GM19193 (cell line): Measurements from ENCODE around the gene VSTM2A.

ENCODE experiments used
- POLR2A ChIP-seq: IDR thresholded peaks from 4 replicates; pipeline ENCODE4 v1.6.1; 2011; ENCODE audit not compliant: insufficient read depth, insufficient read length; ENCODE audit errors: extremely low read depth

Gene VSTM2A

DNA sequence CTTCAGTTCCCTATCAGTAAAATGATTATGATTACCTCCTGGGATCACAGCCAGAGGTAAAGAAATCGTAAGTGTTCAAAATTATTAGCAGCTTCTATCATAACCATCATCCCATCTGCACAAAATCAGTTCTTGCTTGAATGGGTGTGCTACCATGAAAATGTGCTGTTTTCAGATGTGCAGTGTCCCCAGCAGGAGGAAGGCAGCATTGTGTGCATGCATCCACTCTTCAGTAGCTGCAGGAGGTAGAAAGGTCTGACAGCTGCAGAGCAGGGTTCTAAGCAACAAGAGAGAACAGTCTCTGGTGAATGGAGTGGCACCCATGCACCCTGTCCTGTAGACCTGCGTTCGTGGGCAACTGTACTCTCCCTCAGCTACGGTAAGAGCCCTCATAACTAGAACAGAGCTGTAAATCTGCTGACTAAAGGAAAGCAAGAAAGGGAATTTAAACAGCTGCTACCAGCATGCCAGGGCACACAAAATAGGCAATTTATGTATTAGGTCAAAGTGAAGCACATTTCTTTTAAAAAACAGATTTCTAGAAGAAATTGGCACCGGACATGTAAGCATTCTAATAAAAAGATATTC is 21.2 kb downstream of the VSTM2A start:
- TF ChIP-seq POLR2A, result no peak

DNA sequence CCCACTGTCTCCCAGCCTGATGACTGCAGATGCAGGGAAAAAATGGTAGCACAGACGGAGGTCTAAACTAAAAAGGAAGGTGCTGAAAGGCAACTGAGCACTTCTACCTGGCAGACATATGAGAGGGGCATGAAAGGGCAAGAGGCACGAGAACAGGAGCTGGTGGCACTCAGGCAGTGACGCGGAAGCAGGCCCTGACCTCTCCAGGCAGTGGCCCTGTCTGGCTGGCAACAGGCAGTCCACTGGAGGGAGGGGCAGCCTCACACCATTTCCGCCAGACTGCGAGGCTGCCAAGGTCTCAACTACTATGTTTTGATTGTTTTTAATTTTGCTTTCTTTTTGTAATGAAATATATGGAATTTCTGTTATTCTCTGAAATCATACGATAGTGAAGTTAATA is 23.3 kb downstream of the VSTM2A start:
- TF ChIP-seq POLR2A, result no peak

DNA sequence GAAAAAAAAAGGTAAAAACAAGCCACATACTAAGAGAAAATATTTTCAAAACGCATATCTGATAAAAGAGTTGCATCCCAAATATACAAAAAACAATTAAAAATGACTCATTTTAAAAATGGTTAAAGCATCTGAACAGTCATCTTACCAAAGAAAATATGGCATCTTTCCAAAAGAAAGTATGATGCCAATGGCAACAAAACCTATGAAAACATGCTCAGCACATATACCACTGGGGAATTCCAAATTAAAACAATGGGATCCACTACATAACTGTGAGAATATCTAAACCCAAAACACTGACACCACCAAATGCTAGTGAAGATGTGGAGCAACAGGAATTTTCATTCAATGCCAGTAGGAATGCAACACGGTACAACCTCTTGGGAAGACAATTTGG is 39.3 kb downstream of the VSTM2A start:
- TF ChIP-seq POLR2A, result no peak

DNA sequence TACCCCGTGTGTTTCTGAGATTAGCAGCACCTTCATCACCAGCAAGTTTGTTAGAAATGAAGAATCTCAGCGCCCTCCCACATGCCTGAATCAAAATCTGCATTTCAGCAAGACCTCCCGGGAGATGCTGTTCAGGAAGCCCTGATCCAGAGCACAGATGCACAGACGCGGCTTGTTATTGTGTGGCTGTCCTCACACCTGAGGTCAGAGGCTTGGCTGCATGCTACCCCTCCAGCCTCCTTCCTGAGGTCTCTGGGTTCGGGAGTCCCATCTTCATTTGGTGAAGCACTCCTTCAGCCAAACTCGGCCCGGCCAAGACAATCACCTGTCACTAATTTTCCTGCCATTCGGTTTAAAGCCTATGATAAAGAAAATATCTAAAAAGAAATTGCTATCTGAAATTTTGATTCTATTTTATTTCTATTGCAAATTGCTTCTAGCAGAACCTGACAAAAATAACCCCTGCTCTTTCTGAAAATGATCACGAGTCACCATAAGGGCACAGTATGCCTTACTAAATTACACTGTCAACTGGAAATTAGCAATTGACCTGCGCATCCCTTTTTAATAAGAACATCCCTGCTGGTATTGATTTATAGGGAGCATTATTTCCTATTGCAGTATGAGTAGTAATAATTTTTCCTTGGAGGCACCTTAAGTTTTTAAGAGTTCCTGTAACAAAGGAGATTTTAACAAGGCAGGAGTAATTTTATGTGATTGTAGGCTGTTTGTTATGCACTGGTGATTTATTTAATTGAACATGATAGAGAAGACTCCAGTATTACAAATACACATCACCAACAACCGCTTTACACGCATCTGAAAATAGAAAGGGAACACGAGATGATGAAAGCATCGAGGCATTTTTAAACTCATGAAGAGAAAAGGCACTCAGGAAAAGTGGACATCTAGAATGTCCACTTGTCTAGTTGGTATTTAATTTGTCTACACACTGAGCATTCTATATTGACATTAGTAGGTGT is 49.5 kb downstream of the VSTM2A start:
- TF ChIP-seq POLR2A, result no peak

DNA sequence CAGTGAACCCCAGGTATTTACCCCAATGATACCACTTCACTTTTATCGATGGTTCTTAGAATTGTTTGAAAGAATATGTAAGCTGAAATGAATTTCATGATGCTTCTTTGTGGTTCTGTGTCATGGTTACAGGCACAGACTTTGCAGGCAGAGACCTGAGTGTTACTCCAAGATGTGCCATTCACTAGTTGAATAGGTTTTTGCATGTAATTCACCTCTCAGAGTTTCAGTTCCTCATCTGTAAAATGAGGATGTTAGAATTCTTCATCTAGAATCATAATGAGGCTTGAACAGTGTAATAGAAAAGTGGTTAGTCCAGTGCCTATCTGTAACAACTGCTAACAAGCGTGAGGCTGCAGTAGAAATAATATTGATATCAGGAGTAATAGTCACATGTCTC is 54.6 kb downstream of the VSTM2A start:
- no peak for TF ChIP-seq POLR2A

DNA sequence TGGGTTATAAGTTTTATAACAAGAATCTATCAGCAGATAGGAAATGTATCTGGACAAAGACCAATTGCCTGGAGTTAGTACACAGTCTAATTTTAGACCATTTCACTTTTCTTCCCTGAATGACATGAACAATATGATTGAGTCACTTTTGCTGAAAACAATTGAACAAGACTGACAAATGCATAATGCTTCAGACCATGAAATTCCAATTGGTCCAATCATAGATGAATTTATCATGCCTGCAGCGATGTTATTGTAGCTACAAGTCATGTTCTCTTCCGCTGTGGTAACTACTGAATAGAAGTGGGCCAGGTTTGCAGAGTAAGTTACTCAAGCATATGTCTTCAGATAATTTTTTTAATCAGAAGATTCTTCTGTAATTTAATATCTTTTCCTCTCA is 73.4 kb downstream of the VSTM2A start:
- TF ChIP-seq POLR2A, result no peak
